Thoracic aorta (tissue), 2 donors: ENCODE results near the gene SOX13. TPM values are rescaled to one million over a fixed set of nuclear protein-coding genes. Genes with fewer than 3 reads are reported as not detected.

Source experiments
- ATAC-seq: fragments of 150-250 bp; one replicate; pipeline ENCODE4 v1.8.0; 2017; ENCODE audit warnings: low read depth; ENCODE audit not compliant: insufficient number of reproducible peaks, low FRiP score
- DNase-seq: peaks from one replicate; pipeline ENCODE4 v3.0.0-alpha.2; 2020; ENCODE audit warnings: low spot score
- H3K27ac ChIP-seq, 2 donors: fragments of 200-600 bp; sonication (generic); 1 replicate in 1 of 2; 2 replicates in 1 of 2; pipeline ENCODE4 v1.5.1; 2016; ENCODE audit warnings: mild to moderate bottlenecking in 2 of 2, moderate library complexity in 2 of 2
- H3K27me3 ChIP-seq: fragments of 200-600 bp; sonication (generic); replicated peaks from 2 replicates; pipeline ENCODE4 v1.6.0; 2016; ENCODE audit warnings: mild to moderate bottlenecking; ENCODE audit not compliant: insufficient read depth
- H3K36me3 ChIP-seq: fragments of 200-600 bp; sonication (generic); one replicate; pipeline ENCODE4 v1.5.1; 2016
- H3K4me1 ChIP-seq, 2 donors: fragments of 200-600 bp; sonication (generic); 1 replicate in 1 of 2; 2 replicates in 1 of 2; pipeline versions ENCODE4 v1.5.1 to v1.6.0; 2016; ENCODE audit warnings: low read depth in 2 of 2, mild to moderate bottlenecking in 1 of 2; ENCODE audit not compliant: control insufficient read depth in 1 of 2
- H3K4me3 ChIP-seq: fragments of 200-600 bp; sonication (generic); 2 replicates; pipeline ENCODE4 v1.5.1; 2016; ENCODE audit warnings: mild to moderate bottlenecking
- H3K9me3 ChIP-seq: fragments of 200-600 bp; sonication (generic); 2 replicates; pipeline ENCODE4 v1.5.1; 2016
- CTCF ChIP-seq: fragments of 200-600 bp; sonication (generic); IDR thresholded peaks from one replicate; pipeline ENCODE4 v1.5.1; 2019; ENCODE audit warnings: antibody characterized with exemption
- total RNA-seq, 2 donors: library from RNA; depleted of rRNA; stranded (reverse); fragments of >200 nt; gene quantifications; one replicate each; pipeline versions ENCODE4 v1.1.0 to v1.2.3, GENCODE V29; 2016

Gene SOX13
- total RNA-seq, 2 donors from 2014 or later = 27.2 to 33.2 TPM

GRCh38 chr1:204051258-204051657 is 21.7 kb upstream of the SOX13 start:
- Histone ChIP-seq H3K4me1 (no peaks in the 10 kb centered on the region), H3K9me3 (no peaks in the 10 kb centered on the region), H3K36me3 (no peaks in the 10 kb centered on the region), H3K4me3 (no peak overlapping the region), H3K27ac (no peak overlapping the region), H3K27me3 (no peaks in the 10 kb centered on the region)
- TF ChIP-seq CTCF = no peak
- no peak for DNase-seq
- no peak for ATAC-seq

- no peak for TF ChIP-seq CTCF
- Histone ChIP-seq H3K4me1 (no peaks in the 10 kb centered on the region), H3K27me3 (no peaks in the 10 kb centered on the region), H3K27ac (no peak overlapping the region), H3K4me3 (no peak overlapping the region), H3K9me3 (no peaks in the 10 kb centered on the region), H3K36me3 (no peaks in the 10 kb centered on the region)
- no peak for ATAC-seq
- no peak for DNase-seq
Observed at GRCh38 chr1:204051718-204052117, 21.2 kb upstream of the SOX13 start.

DNA sequence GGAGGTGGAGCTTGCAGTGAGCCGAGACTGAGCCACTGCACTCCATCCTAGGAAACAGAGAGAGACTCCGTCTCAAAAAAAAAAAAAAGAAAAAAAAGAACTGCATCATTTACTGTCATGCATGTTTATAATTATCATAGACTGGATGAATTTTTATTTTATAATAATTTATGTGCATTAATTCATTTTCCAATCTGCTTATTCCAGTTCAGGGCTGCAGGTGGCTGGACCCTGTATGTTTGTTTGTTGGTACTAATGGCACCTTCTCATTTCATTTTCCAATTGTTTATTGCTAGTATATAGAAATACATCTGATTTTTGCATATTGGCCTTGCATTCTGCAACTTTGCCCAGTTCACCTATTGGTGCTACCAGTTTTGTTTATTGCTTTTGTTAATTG is 19.0 kb upstream of the SOX13 start:
- Histone ChIP-seq H3K36me3 (no peaks in the 10 kb centered on the region), H3K27ac (no peak overlapping the region), H3K27me3 (no peaks in the 10 kb centered on the region), H3K4me3 (no peak overlapping the region), H3K4me1 (no peaks in the 10 kb centered on the region), H3K9me3 (no peaks in the 10 kb centered on the region)
- ATAC-seq = no peak
- TF ChIP-seq CTCF = no peak
- DNase-seq = no peak

- TF ChIP-seq CTCF = no peak
- ATAC-seq (no peak), DNase-seq (no peak)
- no peaks in the 10 kb centered on the region for H3K4me1 ChIP-seq
- no peaks in the 10 kb centered on the region for H3K27me3 ChIP-seq
- no peaks in the 10 kb centered on the region for H3K36me3 ChIP-seq
- no peak overlapping the region for H3K4me3 ChIP-seq
- H3K27ac ChIP-seq = no peak overlapping the region
- H3K9me3 ChIP-seq = no peaks in the 10 kb centered on the region
Observed at GRCh38 chr1:204059970-204060369, 12.9 kb upstream of the SOX13 start.

DNA sequence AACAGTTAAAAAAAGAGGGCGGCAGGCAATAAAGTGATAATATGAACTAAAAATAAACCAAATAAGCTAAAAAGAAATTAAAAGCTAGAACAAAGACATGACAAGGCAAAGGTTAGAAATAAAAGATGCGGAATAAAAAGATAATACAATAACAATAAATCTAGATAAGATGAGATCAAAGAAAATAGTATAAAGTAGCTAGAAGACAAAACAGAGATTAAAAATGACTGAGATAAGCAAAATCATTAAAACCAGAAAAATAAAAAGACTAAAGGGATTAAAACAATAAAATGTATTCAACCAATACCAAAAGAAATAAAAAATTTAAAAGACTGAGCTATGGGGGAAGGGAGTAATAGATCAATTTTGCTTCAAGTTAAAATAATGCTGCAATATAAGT is 10.8 kb upstream of the SOX13 start:
- H3K36me3 ChIP-seq = no peaks in the 10 kb centered on the region
- no peaks in the 10 kb centered on the region for H3K27me3 ChIP-seq
- DNase-seq (no peak), ATAC-seq (no peak)
- TF ChIP-seq CTCF = no peak
- no peak overlapping the region for H3K27ac ChIP-seq
- no peaks in the 10 kb centered on the region for H3K9me3 ChIP-seq
- H3K4me3 ChIP-seq = no peak overlapping the region
- no peaks in the 10 kb centered on the region for H3K4me1 ChIP-seq
